ENCODE data around the gene CLEC18B.
"Not testable (repeated sequence)": the region's sequence is repeated elsewhere in the genome, so short reads cannot be mapped to it uniquely, and the experiment has no call there.

Gene CLEC18B
- 0.31 to 0.54 reads per million in 2 donors for total RNA-seq

- not testable (repeated sequence) for DNase-seq
These were observed at the start of gene CLEC18B for GRCh38 chr16:74420612-74421481. TSS of gene CLEC18B (minus strand) at chr16:74421478. CDS start at chr16:74421270, 208 bp downstream.

- DNase-seq: no peak
These were observed 48.7 kb upstream of the CLEC18B start for GRCh38 chr16:74469946-74470478.

- no peak for DNase-seq
These were observed 47.7 kb upstream of the CLEC18B start for GRCh38 chr16:74468807-74469525.

GRCh38 chr16:74466872-74467271 is 45.6 kb upstream of the CLEC18B start:
- DNase-seq: peak in 2 of 5 experiments; percentile 4 to 76

GRCh38 chr16:74465851-74466685 is 44.8 kb upstream of the CLEC18B start:
- DNase-seq: peak in 1 of 5 experiments; percentile 7

GRCh38 chr16:74465281-74465680 is 44.0 kb upstream of the CLEC18B start:
- no peak for DNase-seq

GRCh38 chr16:74463888-74464287 is 42.6 kb upstream of the CLEC18B start:
- no peak for DNase-seq

- no peak for DNase-seq
These were observed 41.1 kb upstream of the CLEC18B start for GRCh38 chr16:74462361-74462760.

GRCh38 chr16:74461826-74462225 is 40.5 kb upstream of the CLEC18B start:
- no peak for DNase-seq

- no peak for DNase-seq
These were observed 39.3 kb upstream of the CLEC18B start for GRCh38 chr16:74460542-74460941.

GRCh38 chr16:74456290-74456625 is 35.0 kb upstream of the CLEC18B start:
- DNase-seq: no peak

GRCh38 chr16:74455619-74456289 is 34.5 kb upstream of the CLEC18B start:
- DNase-seq: no peak

- no peak for DNase-seq
These were observed 33.9 kb upstream of the CLEC18B start for GRCh38 chr16:74455213-74455612.

GRCh38 chr16:74451951-74452758 is 30.9 kb upstream of the CLEC18B start:
- DNase-seq: no peak

GRCh38 chr16:74450967-74451760 is 29.9 kb upstream of the CLEC18B start:
- DNase-seq: no peak

GRCh38 chr16:74450236-74450635 is 29.0 kb upstream of the CLEC18B start:
- DNase-seq: no peak

GRCh38 chr16:74449470-74449869 is 28.2 kb upstream of the CLEC18B start:
- DNase-seq: no peak

- no peak for DNase-seq
These were observed 27.7 kb upstream of the CLEC18B start for GRCh38 chr16:74448990-74449389.

- no peak for DNase-seq
These were observed 26.3 kb upstream of the CLEC18B start for GRCh38 chr16:74447578-74447977.

- DNase-seq: no peak
These were observed 25.6 kb upstream of the CLEC18B start for GRCh38 chr16:74446866-74447265.

All from T-helper 2 cell (primary cell).